HCT116 (cell line): Measurements from ENCODE around the gene TMX3. TPM values are rescaled to one million over a fixed set of nuclear protein-coding genes. Genes with fewer than 3 reads are reported as not detected.

ENCODE experiments used
- ATAC-seq: fragments of 200-7000 bp; cut with Tn5 transposase; 2 replicates; pipeline ENCODE4 v1.9.1; 2020; ENCODE audit warnings: mild to moderate bottlenecking, moderate library complexity
- Bru-seq: library from RNA; stranded (reverse); fragments of 400-500 nt; gene quantifications from one replicate; lab custom pipeline; 2021; lab: Mats Ljungman, UMichigan
- BruChase-seq, 2 experiments: library from RNA; stranded (reverse); fragments of 400-500 nt; gene quantifications; one replicate each; lab custom pipeline; 2021; lab: Mats Ljungman, UMichigan
- BruUV-seq: library from RNA; stranded (reverse); fragments of 400-500 nt; replicated peaks from 2 replicates; lab custom pipeline; 2021; lab: Mats Ljungman, UMichigan
- CTCF ChIA-PET: fragments of 300-600 bp; sonication (Branson Sonifier 250); formaldehyde crosslinking; loops from one replicate; lab custom pipeline; 2021; ENCODE audit warnings: antibody characterized with exemption; lab: Charles Lee
- POLR2A ChIA-PET: fragments of 300-600, 350-600 bp; sonication (Branson Sonifier 250); formaldehyde crosslinking; loops from one replicate; lab custom pipeline; 2021; ENCODE audit warnings: antibody characterized with exemption; lab: Charles Lee
- RAD21 ChIA-PET, 2 experiments: fragments of 300-600 bp; sonication (Branson Sonifier 250); formaldehyde crosslinking; loops; one replicate each; lab custom pipeline; 2023; ENCODE audit warnings: low total read pairs in 2 of 2; ENCODE audit not compliant: uncharacterized antibody in 2 of 2, unreplicated experiment in 2 of 2, low non-redundant PET in 1 of 2; lab: Charles Lee
- DNase-seq: peaks from one replicate; pipeline ENCODE4 v3.0.0-alpha.2; 2010; ENCODE audit warnings: low read depth, low spot score
- H2AFZ ChIP-seq: fragments of 200-600 bp; shearing (Covaris generic), sonication (generic); 2 replicates; pipeline ENCODE4 v1.6.1; 2017; ENCODE audit warnings: low read depth, mixed run types, mixed read lengths, antibody characterized with exemption, low read length; ENCODE audit not compliant: poor library complexity, severe bottlenecking
- H3K27ac ChIP-seq: 2 replicates; pipeline ENCODE4 v1.5.1; 2012; ENCODE audit warnings: low read depth, low read length
- H3K27me3 ChIP-seq: fragments of 200-600 bp; sonication (generic); 2 replicates; pipeline ENCODE4 v1.6.1; 2016; ENCODE audit warnings: mixed run types, low read length, mixed read lengths; ENCODE audit not compliant: insufficient read depth
- H3K36me3 ChIP-seq, 2 experiments: fragments of 200-500 bp in 1 of 2; fragments of 200-600 bp in 1 of 2; sonication (Bioruptor generic) in 1 of 2; sonication (generic) in 1 of 2; 2 replicates each; pipeline versions ENCODE4 v1.5.1 to v1.6.1; 2014 to 2016; ENCODE audit warnings: low read length in 2 of 2, inconsistent platforms in 1 of 2, mixed read lengths in 1 of 2, mixed run types in 1 of 2; ENCODE audit not compliant: insufficient read depth in 2 of 2, control insufficient read depth in 1 of 2
- H3K4me1 ChIP-seq, 2 experiments: fragments of 200-600 bp in 1 of 2; sonication (generic) in 1 of 2; 2 replicates each; pipeline versions ENCODE4 v1.5.1 to v1.6.1; 2012 to 2017; ENCODE audit warnings: low read length in 2 of 2, inconsistent platforms in 1 of 2, mild to moderate bottlenecking in 1 of 2, mixed read lengths in 1 of 2, mixed run types in 1 of 2, moderate library complexity in 1 of 2; ENCODE audit not compliant: insufficient read depth in 2 of 2, control insufficient read depth in 1 of 2
- H3K4me2 ChIP-seq: fragments of 200-600 bp; sonication (generic); 2 replicates; pipeline ENCODE4 v1.6.1; 2017; ENCODE audit warnings: mixed run types, low read length, mixed read lengths
- H3K4me3 ChIP-seq, 2 experiments: fragments of 200-600 bp in 1 of 2; sonication (generic) in 1 of 2; replicated peaks in 1 of 2; 2 replicates each; pipeline ENCODE4 v1.5.1; 2011 to 2016; ENCODE audit warnings: low read length in 2 of 2, control low read depth in 1 of 2, low read depth in 1 of 2, mild to moderate bottlenecking in 1 of 2, mixed read lengths in 1 of 2, mixed run types in 1 of 2
- H3K79me2 ChIP-seq: fragments of 200-600 bp; sonication (generic); 2 replicates; pipeline ENCODE4 v1.6.1; 2017; ENCODE audit warnings: mild to moderate bottlenecking, mixed run types, low read length, moderate library complexity, mixed read lengths; ENCODE audit not compliant: insufficient read depth
- H3K9ac ChIP-seq: fragments of 200-600 bp; sonication (generic); 2 replicates; pipeline ENCODE4 v1.6.1; 2016; ENCODE audit warnings: low read length, mixed read lengths
- H3K9me2 ChIP-seq: fragments of 200-600 bp; sonication (generic), shearing (Covaris generic); 2 replicates; pipeline ENCODE4 v1.6.1; 2017; ENCODE audit warnings: mixed run types, mild to moderate bottlenecking, moderate library complexity; ENCODE audit not compliant: insufficient read depth
- H3K9me3 ChIP-seq, 2 experiments: fragments of 200-500 bp in 1 of 2; fragments of 200-600 bp in 1 of 2; sonication (Bioruptor generic) in 1 of 2; sonication (generic) in 1 of 2; 2 replicates each; pipeline ENCODE4 v1.6.1; 2014 to 2017; ENCODE audit warnings: low read length in 2 of 2, mixed read lengths in 2 of 2, inconsistent platforms in 1 of 2, low read depth in 1 of 2, mild to moderate bottlenecking in 1 of 2, mixed run types in 1 of 2, moderate library complexity in 1 of 2; ENCODE audit not compliant: control insufficient read depth in 1 of 2, insufficient read depth in 1 of 2
- H4K20me1 ChIP-seq: fragments of 200-600 bp; sonication (generic), shearing (Covaris generic); 2 replicates; pipeline ENCODE4 v1.6.1; 2017; ENCODE audit warnings: mixed run types, mild to moderate bottlenecking, moderate library complexity; ENCODE audit not compliant: insufficient read depth
- CBX3 ChIP-seq: IDR thresholded peaks from 2 replicates; pipeline ENCODE4 v1.6.1; 2012; ENCODE audit warnings: low read depth
- EGR1 ChIP-seq: IDR thresholded peaks from 2 replicates; pipeline ENCODE4 v1.6.1; 2012; ENCODE audit warnings: low read depth
- ELF1 ChIP-seq: IDR thresholded peaks from 2 replicates; pipeline ENCODE4 v1.6.1; 2012; ENCODE audit warnings: low read depth, borderline replicate concordance
- EZH2 ChIP-seq: fragments of 200-600 bp; sonication (generic); IDR thresholded peaks from 2 replicates; pipeline ENCODE4 v1.6.1; 2017; ENCODE audit warnings: antibody characterized with exemption, mixed run types
- POLR2A ChIP-seq: IDR thresholded peaks from 2 replicates; pipeline ENCODE4 v1.7.0; 2011; ENCODE audit warnings: borderline replicate concordance; ENCODE audit not compliant: insufficient read depth, insufficient read length; ENCODE audit errors: extremely low read depth
- POLR2AphosphoS5 ChIP-seq: IDR thresholded peaks from 2 replicates; pipeline ENCODE4 v1.6.1; 2011; ENCODE audit warnings: mild to moderate bottlenecking, low read depth, low read length, moderate library complexity
- SIN3A ChIP-seq: IDR thresholded peaks from 2 replicates; pipeline ENCODE4 v1.6.1; 2012; ENCODE audit warnings: low read depth
- SP1 ChIP-seq: IDR thresholded peaks from 2 replicates; pipeline ENCODE4 v1.6.1; 2012; ENCODE audit warnings: low read depth
- TCF7L2 ChIP-seq: IDR thresholded peaks from 2 replicates; pipeline ENCODE4 v1.7.0; 2011; ENCODE audit warnings: borderline replicate concordance, inconsistent platforms; ENCODE audit not compliant: insufficient read depth, insufficient read length; ENCODE audit errors: extremely low read depth
- YY1 ChIP-seq: IDR thresholded peaks from 2 replicates; pipeline ENCODE4 v1.6.1; 2011; ENCODE audit warnings: low read length, low read depth, moderate library complexity, mild to moderate bottlenecking; ENCODE audit not compliant: insufficient replicate concordance; ENCODE audit errors: extremely low read depth
- ZFX ChIP-seq: fragments of 450-650 bp; IDR thresholded peaks from 2 replicates; pipeline ENCODE4 v1.6.1; 2017
- ZNF274 ChIP-seq: fragments of 200-500 bp; sonication (Bioruptor generic); IDR thresholded peaks from 2 replicates; pipeline ENCODE4 v1.6.1; 2014; ENCODE audit warnings: mild to moderate bottlenecking, low read depth, low read length, inconsistent platforms
- intact Hi-C: fragments of 100-400 bp; cut with micrococcal nuclease; formaldehyde crosslinking; loops from 2 replicates; pipeline ENCODE4 v1.10.0; 2022
- long read RNA-seq: library from polyadenylated mRNA; unstranded; transcript quantifications from one replicate; pipeline ENCODE4 v2.0.0, GENCODE V29; 2021; ENCODE audit not compliant: unreplicated experiment
- polyA plus RNA-seq: library from polyadenylated mRNA; unstranded; fragments of >200 nt; gene quantifications from 2 replicates; pipeline ENCODE4 v1.2.1, GENCODE V29; 2012; ENCODE audit warnings: missing spikeins
- total RNA-seq: library from RNA; stranded (reverse); gene quantifications from one replicate; pipeline ENCODE4 v1.2.1, GENCODE V29; 2021; ENCODE audit not compliant: unreplicated experiment
- TF ChIP-seq, protein P1 (sequence below): IDR thresholded peaks from 2 replicates; pipeline ENCODE4 v1.6.1; 2012

The TMX3 gene, protein sequence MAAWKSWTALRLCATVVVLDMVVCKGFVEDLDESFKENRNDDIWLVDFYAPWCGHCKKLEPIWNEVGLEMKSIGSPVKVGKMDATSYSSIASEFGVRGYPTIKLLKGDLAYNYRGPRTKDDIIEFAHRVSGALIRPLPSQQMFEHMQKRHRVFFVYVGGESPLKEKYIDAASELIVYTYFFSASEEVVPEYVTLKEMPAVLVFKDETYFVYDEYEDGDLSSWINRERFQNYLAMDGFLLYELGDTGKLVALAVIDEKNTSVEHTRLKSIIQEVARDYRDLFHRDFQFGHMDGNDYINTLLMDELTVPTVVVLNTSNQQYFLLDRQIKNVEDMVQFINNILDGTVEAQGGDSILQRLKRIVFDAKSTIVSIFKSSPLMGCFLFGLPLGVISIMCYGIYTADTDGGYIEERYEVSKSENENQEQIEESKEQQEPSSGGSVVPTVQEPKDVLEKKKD
- total RNA-seq (39.6 TPM), Bru-seq, nascent RNA (percentile 81 among the genes with signal in this experiment), BruChase-seq, experiment 1, labeled RNA remaining after a 6-hour chase (percentile 86 among the genes with signal in this experiment), BruChase-seq, experiment 2, labeled RNA remaining after a 2-hour chase (percentile 78 among the genes with signal in this experiment)
- polyA plus RNA-seq: 13.0 and 16.4 TPM in 2 replicates
- long read RNA-seq, full-length matches to known transcripts: 11 of 94 reads
- long read RNA-seq, partial matches to known transcripts: 2 of 94 reads
- long read RNA-seq, other reads (novel, unspliced or antisense): 81 of 94 reads

- intact Hi-C loops: no loop called here
Observed at GRCh38 chr18:68714712-68715496, at the start of gene TMX3. TMX3 (minus strand) TSS chr18:68715108; CDS start chr18:68714981, 127 bp downstream.

More at GRCh38 chr18:68714712-68715496, at the start of gene TMX3:
- ChIA-PET CTCF (no interaction called here), POLR2A (no interaction called here), RAD21 (no interaction called here)
- Histone ChIP-seq H3K9me3 (no peaks in the 10 kb centered on the region), H3K9me2 (no peaks in the 10 kb centered on the region), H3K27ac (peak within 1 kb of the TSS; percentile 77), H3K27me3 (no peaks in the 10 kb centered on the region), H3K36me3 (peaks cover 17% of the 10 kb centered on the region in 2 experiments), H3K4me3 (peak within 1 kb of the TSS; percentile 83 to 88), H2AFZ (peak within 1 kb of the TSS; percentile 80), H3K4me2 (peak within 1 kb of the TSS; percentile 84), H3K9ac (peak within 1 kb of the TSS; percentile 83), H4K20me1 (no peaks in the 10 kb centered on the region), H3K4me1 (peaks cover 6 to 14% of the 10 kb centered on the region in 2 experiments), H3K79me2 (peaks cover 34% of the 10 kb centered on the region)
- no TSS peak for BruUV-seq
- TF ChIP-seq ZNF274 (no peak), CBX3 (0 out of 2 replicates have a peak, but pooled peaks have one; percentile 56), EGR1 (peak; percentile 55; the same call in 1 of the 2 replicates), SIN3A (peak; percentile 42; the same call in 1 of the 2 replicates), EZH2 (no peak), SP1 (no peak), ZFX (peak; percentile 69), POLR2A (peak; percentile 29), ELF1 (peak; percentile 47; the same call in 1 of the 2 replicates), YY1 (no peak), TCF7L2 (peak; percentile 37), POLR2AphosphoS5 (peak; percentile 70)
- TF ChIP-seq, protein P1, sequence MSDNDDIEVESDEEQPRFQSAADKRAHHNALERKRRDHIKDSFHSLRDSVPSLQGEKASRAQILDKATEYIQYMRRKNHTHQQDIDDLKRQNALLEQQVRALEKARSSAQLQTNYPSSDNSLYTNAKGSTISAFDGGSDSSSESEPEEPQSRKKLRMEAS: peak; percentile 90
- peak; percentile 99 for ATAC-seq
- DNase-seq: peak; percentile 87
